Measurements from ENCODE around the gene MUC13.

- TF ChIP-seq CBX2 (IDR thresholded peaks at IDR 0.05; ENCODE audit: borderline replicate concordance, low read depth): no peak
- TF ChIP-seq, protein P1, sequence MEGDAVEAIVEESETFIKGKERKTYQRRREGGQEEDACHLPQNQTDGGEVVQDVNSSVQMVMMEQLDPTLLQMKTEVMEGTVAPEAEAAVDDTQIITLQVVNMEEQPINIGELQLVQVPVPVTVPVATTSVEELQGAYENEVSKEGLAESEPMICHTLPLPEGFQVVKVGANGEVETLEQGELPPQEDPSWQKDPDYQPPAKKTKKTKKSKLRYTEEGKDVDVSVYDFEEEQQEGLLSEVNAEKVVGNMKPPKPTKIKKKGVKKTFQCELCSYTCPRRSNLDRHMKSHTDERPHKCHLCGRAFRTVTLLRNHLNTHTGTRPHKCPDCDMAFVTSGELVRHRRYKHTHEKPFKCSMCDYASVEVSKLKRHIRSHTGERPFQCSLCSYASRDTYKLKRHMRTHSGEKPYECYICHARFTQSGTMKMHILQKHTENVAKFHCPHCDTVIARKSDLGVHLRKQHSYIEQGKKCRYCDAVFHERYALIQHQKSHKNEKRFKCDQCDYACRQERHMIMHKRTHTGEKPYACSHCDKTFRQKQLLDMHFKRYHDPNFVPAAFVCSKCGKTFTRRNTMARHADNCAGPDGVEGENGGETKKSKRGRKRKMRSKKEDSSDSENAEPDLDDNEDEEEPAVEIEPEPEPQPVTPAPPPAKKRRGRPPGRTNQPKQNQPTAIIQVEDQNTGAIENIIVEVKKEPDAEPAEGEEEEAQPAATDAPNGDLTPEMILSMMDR (IDR thresholded peaks at IDR 0.05): no peak
Measured at GRCh38 chr3:124862006-124862405, 72.5 kb downstream of the MUC13 start.
